Measurements from ENCODE around the gene HDAC10.

DNA sequence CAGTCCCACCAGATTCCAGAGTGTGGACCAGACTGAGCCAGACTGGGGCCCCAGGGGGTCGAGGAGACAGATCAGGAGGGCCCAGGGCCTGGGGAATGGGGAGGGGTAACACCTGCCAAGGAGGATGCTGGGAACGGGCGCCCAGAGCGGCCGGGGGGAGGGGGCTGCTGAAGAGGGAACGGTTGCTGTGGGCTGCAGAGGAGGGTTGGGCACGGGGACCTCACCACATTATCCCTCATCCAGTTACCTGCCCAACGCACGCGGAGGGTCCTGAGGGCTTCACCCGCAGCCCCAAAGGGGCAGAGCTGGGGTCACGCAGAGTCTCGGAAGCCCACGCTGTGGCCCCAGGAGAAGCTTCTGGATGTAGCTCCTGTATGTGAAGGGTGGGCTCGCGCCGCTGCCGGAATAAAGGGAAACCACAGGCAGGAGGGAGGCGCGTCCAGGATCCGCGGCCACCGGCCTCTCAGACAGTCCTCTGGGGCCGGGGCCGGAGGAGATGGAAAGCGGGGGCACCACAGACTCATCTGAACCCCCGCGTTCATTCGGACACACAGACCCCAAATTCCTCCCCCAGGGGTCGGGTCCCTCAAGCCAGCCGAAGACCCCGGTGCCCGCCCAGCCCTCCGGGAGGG is 51.1 kb downstream of the HDAC10 start:
- TF ChIP-seq CTCF (IDR thresholded peaks at IDR 0.05) = no peak
- TF ChIP-seq POLR2A (IDR thresholded peaks at IDR 0.05) = no peak

All from tibial nerve (tissue), 3 donors.